ENCODE data around the gene AQP12A.

The AQP12A gene

DNA sequence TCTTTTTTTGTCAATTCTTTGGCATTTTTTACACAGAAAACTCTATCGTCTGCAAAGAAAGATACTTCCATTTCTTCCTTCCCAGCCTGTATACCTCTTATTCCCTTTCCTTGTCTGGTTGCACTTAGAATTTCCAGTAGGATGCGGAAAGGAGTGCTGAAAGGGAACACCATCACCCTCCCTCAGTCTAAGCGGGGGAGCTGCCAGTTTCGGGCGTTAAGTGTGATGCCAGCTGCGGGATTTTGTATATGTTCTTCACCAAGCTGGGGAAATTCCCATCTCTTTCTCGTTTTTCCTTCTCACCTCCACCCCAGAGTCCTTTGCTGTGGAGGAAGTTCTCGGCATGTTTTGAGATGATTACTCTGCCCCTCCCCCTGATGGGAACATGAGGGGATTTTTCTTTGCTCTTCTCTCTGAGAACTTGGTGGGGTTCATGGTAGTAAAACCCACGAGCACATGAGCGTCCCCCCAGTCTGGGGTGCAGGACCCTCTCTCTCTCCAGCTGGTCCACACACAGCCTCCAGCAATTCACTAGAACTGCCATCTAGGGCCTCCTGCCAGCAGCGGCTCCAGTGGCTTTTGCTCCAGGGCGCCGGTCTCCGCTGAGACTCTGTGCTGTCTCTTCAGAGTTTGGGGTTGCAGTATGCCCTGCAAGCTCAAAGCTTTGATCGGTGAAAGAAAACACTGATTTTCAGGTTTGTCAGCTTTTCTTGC is 15.5 kb downstream of the AQP12A start:
- no peak for DNase-seq

DNA sequence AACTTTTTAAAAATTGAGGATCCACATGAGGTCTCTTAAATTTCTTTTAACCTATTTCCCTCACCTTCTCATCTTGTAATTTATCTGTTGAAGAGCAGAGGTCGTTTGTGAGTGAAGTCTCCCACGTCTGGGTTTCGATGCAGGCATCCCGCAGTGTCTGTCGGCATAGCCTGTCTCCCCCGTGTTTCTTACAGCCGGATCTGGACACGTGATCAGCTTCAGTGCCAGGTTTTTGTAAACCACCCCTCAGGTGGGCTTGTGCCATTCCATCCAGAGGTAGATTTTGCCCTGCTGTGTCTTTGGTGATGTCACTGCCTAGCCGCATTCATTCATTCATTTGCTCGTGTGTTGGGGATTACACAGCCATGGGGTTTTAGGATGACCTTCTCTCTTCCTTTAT is 16.2 kb downstream of the AQP12A start:
- no peak for DNase-seq

DNA sequence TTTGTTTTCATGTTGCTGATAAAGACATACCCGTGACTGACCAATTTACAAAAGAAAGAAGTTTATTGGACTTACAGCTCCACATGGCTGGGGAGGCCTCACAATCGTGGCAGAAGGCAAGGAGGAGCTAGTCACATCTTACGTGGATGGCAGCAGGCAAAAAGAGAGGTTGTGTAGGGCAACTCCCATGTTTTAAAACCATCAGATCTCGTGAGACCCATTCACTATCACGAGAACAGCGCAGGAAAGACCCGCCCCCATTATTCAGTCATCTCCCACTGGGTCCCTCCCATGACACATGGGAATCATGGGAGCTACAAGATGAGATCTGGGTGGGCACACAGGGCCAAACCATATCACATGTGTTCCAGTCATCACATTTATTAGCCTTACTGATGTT is 16.8 kb downstream of the AQP12A start:
- DNase-seq = no peak

DNA sequence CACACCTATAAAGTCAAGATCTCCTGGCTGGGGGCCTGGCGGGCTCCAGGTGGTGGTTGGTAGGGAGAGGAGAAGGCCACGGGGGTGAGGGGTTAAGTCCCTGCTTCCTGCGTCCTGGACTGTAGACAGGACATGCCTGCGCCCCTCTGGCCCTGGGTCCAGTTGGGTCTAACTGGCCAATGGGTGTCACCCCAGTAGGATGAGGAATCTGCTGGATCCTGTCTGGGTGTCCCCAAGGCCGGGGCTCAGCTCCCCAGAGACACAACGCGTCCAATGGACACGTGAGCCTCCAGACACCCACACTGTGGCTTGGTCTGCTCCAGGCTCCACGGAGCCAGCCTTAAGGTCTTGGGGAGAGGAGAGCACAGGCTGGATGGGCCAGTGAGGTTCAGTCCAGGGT is 19.6 kb downstream of the AQP12A start:
- no peak for DNase-seq

DNA sequence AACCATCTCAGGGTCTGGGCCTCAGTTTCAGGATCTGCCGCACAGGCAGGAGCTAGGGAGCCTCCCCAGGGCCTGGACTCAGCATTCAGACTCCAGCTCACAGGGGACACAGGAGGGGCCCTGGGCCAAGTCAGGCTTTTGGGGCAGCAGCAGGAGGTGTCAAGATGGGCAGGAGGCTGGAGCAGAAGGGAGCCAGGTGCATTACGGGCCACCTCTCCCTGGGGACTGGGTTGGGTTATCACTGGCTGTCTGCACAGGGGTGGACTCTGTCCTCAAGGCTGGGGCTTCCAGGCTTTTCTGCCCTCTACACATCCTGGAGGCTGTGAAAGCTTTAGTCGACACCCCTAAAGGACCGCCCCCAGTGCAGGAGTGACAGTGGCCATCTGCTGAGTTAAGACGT is 20.0 kb downstream of the AQP12A start:
- no peak for DNase-seq

DNA sequence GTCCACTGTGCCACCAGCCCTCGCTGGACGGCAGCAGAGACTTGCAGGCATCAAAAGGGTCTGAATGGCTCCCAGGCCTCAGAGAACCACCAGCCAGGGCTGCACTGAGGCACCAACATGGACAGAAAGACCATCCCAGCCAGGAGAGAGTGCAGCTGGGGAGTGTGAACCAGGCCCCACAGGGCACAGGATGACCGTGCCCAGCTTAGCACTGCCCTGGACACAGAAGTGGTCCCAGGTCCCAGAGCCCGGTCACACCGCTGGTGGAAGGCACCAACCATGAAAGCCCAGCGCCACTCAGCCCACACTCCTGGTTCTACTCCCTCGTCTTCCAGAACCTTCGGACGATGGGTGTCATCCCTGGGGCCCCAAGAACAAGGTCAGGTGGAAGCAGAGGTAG is 20.5 kb downstream of the AQP12A start:
- no peak for DNase-seq

DNA sequence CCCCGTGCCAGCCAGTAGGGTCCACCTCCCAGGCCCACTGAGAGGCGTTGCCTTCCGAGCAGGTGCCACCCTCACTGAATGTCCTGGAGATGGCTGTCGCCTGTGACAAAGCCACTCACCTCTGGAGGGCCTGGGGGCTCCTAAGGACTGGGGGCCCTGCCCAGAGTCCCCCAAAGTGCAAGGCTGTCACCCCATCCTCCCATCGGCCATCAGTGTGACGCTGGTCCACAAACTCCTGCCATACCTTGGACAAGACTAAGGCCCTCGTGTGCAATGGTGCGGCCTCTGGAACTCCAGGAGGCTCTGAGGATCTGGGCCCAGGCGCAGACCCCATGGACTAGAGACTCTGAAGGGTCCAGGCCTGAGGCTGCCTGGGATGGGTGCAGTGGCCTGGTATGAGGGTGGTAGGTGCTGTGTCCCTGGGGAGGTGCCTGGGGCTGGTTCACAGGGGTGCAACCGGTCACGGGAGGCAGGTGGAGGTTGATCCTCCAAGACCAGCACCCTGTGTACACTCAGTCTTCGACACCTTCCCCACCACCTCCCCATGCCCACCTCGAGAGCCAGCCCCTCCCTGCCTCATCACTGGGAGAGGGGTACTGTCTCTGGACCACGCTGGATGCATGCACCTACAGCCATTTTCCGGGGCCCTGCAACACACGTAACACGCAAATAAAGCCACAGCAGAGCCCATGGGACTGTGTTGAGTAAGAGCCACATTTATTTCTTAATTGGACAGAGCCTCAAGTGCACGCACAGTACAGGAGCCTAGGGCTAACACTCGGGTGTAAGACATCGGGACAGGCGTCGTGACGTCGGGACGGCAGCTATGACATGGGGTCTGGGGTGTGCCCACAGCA is 21.6 kb downstream of the AQP12A start:
- DNase-seq = no peak

DNA sequence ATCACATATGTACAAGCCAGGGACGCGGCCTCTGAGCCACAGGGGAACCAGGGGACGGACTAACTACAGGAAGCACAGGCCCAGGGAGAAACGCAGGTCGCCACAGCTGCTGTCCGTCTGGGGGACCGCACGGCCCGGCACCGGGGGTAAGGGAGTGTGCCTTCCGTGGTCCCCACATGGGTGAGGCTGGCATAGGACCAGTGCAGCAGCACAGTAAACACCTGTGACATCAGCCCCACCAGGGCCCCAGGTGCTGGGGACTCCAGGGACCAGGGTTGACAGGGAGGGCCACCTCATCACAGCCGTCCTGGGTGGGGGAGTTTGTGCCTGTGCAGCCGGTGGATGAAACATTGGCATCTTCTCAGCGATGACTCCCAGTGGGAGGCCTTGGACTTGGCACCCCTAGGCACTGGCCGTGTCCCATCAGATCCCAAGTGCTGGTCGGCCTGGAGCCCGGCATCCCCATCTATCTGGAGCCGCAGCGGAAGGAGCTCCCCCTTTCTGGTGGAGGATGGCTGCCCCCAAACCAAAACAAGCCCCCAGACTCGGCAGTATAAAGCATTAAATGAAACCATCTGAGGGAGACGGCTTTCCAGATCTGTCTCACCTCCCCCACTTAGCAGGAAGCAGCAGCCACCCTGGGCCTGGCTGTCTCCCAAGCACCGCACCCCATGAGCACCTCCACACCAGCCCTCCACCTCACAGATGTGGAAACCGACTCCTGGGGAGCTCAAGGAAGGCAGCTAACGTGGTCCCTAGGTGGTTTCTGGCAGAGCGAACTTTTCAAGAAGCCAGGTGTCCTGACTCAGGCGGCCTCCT is 22.5 kb downstream of the AQP12A start:
- DNase-seq = no peak

DNA sequence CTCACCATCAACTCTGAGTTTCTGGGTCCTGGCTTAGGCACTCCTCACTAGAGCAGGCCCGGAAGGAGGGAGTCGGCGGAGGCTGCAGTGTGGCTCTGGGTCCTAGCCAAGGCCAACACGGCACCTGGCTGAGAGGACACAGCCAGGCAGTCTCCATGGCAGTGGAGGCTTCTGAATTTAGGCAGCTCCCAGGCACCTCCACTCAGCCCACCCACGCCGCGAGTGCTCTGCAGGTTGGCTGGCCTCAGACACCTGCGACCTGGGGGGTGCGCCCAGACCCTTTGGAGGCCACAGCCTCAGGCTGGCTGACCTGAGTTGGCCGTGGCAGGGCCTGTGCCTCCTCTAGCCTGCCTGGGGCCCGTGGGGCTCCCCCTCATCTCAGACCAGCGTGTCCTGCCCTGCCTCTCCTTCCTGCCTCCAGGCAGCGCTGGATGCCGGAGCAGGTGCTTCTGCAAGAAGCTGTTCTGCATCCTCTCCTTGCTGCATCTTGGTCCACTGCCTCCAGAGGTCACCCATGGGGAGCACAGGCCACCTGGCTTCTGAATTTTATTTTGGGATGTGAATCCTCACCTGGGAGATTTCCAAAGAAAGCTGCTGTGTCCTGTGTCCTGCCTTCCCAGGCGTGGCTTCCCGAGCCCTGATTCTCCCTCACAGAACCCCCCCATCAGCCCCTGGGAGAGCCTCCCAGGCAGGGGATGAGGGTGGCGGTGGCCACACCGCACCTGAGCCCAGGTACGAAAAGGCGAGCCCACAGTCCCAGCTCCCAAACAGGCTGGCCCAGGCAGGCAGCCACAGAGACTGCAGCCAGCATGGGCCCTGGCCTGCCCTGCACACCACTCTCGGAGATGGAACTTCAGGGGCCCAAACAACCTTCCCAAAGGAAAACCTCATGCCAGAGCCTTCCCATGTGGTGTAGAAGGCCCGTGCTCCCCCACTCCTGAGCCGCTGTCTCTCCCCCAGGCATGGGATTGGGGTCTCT is 23.4 kb downstream of the AQP12A start:
- DNase-seq = no peak

DNA sequence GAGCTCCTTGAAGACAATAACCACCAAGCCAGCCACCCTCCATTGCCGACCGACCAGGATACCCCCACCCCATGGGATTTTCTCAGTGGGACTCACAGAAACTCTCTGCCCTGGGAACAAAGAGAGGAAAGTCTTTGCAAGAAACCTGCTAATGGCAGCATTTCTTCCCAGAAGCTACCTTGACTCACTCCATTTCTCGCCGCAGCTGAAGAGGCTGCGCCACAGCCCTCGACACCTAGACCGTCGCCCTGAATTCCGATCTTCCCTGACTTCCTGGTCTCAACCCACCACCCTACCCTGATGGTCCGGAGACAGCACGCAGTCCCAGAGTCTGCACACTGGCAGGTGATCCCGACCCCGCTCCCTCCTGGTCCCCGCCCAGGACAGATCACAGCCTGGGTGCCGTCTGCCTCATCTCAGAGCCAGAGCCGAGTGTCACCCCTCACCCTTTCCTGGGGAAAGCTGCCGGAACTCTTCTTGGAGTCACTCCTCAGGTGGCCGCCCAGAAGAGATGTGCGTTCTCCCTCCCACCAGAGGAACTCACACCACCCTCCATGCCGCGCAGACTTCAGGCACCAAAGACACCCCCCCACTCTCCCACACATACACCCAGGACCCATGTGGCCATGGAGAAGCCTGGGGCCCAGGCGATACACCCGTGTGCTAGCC is 24.6 kb downstream of the AQP12A start:
- no peak for DNase-seq

DNA sequence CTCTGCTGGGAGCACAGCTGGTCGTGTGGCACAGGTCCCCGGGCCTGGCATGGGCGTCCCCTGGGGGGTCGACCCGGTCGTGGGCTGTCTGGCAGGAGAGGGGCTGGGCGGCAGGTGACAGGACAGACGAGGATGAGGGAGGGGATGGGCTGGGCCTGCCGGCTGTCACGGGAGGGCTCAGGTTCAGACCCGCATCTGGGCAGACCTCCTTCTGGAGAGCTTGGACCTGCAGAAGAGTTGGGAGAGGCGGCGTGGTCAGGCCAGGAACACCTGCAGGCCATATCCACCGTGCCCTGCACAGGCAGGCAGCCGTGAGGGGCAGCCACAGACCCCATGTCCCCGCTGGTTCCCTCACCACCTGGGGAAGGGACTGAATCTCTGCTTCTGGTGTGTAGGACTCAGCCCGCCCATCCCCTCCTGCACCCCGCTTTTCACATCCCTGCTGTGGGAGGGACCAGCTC is 25.5 kb downstream of the AQP12A start:
- no peak for DNase-seq

DNA sequence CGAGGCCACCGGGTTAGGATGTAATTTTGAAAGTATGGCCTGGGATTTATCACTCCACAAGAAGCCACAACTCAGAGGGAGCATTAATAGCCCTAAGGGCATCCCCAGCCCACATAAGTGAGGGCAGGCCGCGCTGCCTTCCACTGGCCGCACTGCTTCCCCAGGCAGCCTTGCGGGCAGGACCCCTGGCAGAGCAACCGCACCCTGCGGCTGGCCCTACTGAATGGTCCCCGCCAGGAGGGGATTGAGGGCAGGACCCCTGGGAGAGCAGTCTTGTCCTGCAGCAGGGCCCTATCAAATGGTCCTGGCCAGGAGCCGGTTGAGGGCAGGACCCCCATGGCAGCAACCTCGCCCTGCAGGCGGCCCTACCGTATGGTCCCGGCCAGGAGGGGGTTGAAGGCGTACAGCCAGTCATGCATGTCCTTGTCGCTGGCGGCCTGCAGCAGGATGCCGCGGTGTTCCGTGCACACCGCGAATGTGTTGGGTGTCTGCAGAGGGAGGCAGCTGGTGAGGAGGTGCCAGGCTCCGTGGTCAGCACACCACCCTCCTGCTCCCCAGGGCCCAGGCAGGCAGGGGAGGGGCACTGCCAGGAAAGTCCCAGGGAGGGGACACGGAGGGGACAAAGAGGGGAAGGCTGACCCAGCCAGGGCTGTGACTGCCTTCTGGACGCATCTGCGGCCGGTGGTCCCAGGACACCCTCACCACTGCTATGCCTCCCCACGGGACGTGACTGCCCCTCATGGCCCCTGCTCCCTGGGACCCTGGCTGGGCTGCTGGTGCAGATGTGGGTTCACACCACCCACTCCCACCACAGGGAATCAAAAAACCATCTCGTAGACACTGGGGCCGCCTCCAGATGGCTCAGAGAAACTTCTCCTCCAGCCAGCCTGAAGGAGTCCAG is 26.3 kb downstream of the AQP12A start:
- no peak for DNase-seq

DNA sequence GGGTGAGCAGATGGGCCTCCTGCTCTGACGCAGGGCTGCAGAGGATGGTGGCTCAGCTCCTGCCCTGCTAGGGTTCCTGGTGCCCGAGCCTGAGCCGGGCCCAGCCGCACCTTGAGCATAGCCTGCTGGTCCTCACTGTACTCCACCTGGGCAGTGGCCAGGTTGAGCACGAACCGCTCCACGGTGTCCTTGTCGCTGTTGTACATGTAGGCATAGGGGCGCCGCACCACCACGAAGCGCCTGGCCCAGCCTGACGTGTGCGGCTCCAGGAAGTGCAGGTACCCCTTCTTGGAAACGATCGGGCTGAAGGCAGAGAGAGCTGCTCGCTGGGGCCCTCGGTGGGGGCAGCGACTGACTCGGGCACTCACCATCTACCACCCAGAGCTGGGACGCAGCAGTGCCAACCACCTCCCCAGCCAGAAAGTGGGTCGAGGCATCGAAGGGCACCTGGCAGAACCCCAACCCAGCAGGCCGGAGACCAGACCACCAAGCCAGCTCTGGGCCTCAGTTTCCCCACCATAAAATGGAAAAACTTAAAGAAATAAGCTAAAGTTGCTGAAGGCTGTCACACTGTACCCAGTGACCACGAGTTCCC is 27.3 kb downstream of the AQP12A start:
- DNase-seq = no peak

DNA sequence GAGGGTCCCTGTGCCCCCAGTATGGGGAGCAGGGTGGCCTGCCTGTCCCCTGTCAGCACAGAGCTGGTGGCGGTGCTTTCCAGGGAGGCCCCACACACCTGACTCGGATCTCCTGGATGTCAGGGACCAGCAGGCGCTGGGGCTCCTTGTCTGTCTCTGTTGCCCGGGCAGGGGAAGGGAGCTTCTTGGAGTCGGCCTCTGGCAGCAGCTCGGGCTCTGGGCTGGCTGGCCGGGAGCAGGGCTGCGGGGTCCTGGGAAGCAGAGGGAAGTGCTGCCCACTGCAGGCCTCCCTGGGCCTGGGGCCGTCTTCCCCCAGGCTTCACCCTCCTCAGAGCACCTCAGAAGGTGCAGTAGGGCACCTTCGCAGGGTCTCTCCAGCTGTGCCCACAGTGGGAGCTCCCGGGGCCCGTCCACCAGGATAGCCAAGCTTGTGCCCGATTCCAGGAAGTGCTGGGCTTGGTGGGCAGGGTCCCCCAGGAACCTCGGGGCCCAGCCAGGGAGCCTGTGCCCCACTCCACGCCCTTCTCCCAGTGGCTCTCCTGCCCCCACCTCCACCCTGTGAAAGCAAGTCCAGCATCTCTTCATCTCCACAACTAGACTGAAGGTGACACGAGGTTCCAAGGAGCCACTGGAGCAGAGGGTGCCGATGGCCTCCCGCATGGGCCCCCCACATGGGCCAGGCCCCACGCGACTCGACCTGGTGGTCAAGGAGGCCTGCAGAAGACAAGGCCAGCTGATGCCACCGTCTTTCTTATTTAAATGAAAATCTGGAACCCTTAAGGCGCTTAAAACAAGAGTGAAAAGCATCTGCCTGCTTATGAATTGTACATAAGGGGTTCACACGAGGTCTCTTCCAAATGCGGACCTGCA is 28.2 kb downstream of the AQP12A start:
- no peak for DNase-seq

DNA sequence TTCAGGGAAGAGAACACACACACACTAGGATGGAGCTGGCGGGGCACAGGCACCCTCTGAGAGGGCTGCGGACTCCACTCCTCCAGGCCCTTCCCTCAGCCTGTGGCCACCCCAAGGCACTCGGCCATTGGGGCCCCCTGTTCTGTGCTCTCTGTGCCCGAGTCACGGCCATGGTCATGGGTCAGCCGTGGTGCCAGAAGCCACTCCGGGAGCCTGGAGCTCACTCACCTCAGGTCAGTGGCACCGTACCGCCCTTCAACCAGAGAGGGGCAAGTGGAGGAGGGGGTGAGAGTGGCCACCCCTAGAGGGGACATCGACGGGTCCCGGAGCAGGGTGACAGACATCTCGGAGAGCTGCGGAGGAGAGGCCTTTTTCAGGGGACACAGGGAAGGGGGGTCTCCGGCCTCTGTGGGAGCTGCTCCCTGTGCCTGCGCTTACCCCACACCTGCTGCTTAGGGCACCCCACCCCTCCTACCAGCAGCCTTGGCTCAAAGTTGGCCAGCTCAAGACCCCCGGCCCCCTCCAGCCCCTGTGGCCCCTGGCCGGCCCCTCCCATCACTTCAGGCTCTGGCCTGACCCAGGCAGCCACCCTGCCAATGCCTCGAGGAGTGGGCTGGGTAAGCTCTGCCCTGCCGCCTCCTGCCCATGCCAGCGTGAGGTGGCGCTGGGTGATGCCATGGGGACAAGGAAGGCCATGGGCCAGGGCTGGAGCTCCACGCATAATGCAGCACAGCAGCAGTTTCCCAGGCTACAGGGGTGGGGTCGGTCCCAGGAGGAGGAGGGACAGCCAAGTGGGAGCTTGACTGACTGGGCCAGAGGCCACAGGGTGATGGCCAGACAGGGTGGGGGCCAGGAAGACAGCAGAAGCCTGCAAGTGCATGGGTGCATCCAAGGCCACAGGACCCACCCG is 29.3 kb downstream of the AQP12A start:
- no peak for DNase-seq

DNA sequence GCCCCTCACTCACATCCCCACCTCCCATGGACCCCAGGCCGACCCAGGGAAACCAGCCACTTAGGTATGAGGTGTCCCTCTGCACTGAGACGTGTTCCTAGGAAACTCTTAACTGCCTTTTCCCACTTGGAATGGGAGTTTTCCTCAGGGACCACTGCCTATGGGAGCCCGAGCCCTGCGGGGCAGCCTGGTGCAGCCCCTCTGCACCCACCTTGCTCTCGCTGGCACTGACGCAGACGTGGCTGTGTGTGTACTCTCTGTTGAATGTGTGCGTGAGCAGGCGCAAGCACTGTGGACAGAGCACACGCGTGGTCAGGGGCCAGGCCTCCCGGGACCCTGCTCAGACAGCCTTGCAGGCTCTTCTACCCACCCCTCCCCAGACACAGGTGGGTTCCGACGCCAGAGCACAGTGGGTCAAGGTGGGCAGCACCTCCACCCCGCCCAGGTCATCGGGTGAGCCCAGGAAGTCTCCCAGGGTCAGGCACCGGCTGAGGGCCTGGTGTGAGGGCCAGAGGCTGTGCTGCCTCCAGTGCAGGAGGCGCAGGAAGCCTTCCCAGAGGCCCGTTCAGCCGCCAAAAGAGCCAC is 30.0 kb downstream of the AQP12A start:
- DNase-seq = no peak

DNA sequence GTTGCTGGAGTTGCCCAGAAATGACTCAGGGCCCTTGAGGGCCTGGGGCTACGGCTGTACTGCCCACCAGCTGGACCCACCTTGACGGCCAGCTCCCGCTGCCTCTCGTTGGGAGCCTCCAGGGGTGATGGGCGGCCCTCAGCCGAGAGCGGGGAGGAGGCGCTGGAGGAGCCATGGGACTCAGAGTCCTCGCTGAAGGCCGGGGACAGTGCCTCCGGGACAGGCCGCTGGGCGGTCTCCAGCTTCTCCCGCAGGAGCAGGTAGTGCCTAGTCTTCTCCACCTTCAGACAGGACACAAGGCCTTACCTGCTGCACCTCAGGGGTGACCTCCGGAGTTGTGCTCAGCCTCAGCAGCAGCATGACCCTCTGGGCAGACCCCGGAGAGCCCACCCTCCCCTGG is 30.7 kb downstream of the AQP12A start:
- no peak for DNase-seq
